ENCODE data around the gene ATP10A. TPM values are rescaled to one million over a fixed set of nuclear protein-coding genes. Genes with fewer than 3 reads are reported as not detected.

The ATP10A gene
- polyA plus RNA-seq, 3 donors = 0.71 to 3.9 (median 0.92) TPM

GRCh38 chr15:25774871-25775270 lies 88.3 kb downstream of the ATP10A start:
- Histone ChIP-seq H3K27ac (ENCODE audit: low read depth in 1 of 2, low read length in 2 of 2) (no peak overlapping the region), H3K4me1 (ENCODE audit: control insufficient read depth in 1 of 2, insufficient read depth in 2 of 2, low read length in 2 of 2) (peaks cover 18 to 26% of the 10 kb centered on the region in 2 donors), H3K79me2 (ENCODE audit: insufficient read depth, low read length) (no peaks in the 10 kb centered on the region), H3K27me3 (ENCODE audit: control insufficient read depth in 2 of 2, insufficient read depth in 2 of 2, low read length in 2 of 2) (no peaks in the 10 kb centered on the region), H3K36me3 (replicated peaks in 1 of 2; ENCODE audit: control insufficient read depth in 1 of 2, insufficient read depth in 2 of 2, low read length in 2 of 2) (peaks cover 0 to 1% of the 10 kb centered on the region in 2 donors), H3K4me2 (replicated peaks; ENCODE audit: extremely low read depth, low read length, poor library complexity, severe bottlenecking) (no peak overlapping the region), H3K4me3 (replicated peaks in 1 of 3; ENCODE audit: low read depth in 2 of 3, low read length in 3 of 3) (no peak overlapping the region), H4K20me1 (ENCODE audit: insufficient read depth, low read length) (no peaks in the 10 kb centered on the region), H2AFZ (ENCODE audit: insufficient read depth, low read depth, low read length, poor library complexity, severe bottlenecking) (no peak overlapping the region), H3K9me3 (replicated peaks in 1 of 2; ENCODE audit: control insufficient read depth in 1 of 2, insufficient read depth in 1 of 2, low read length in 2 of 2) (no peaks in the 10 kb centered on the region), H3K9ac (ENCODE audit: insufficient read depth, low read length, poor library complexity, severe bottlenecking) (no peak overlapping the region)
- Mint-ChIP-seq H3K4me3 (no peak overlapping the region), H3K36me3 (peaks cover 1 to 3% of the 10 kb centered on the region in 2 donors), H3K27me3 (ENCODE audit: low read depth in 3 of 3) (peaks cover 2 to 7% (median 3%) of the 10 kb centered on the region in 3 donors), H3K9me3 (peaks cover 0 to 1% (median 0%) of the 10 kb centered on the region in 7 donors), H3K27ac (no peak overlapping the region), H3K4me1 (peaks cover 37% of the 10 kb centered on the region)
- intact Hi-C loops (cut with micrococcal nuclease) = no loop called here
- WGBS (ENCODE audit: insufficient coverage) = no CpG with 5 or more reads among the region's 2 CpGs
- no peak for DNase-seq
- TF ChIP-seq CTCF (IDR thresholded peaks at IDR 0.05) = no peak

- H3K27ac ChIP-seq (ENCODE audit: low read depth in 1 of 2, low read length in 2 of 2) = peak overlapping the region in 1 of 2 donors; percentile 29
- H3K4me1 ChIP-seq (ENCODE audit: control insufficient read depth in 1 of 2, insufficient read depth in 2 of 2, low read length in 2 of 2) = peaks cover 7 to 15% of the 10 kb centered on the region in 2 donors
- peak in 1 of 3 donors; percentile 67 for DNase-seq
- Mint-ChIP-seq H3K27ac (peak overlapping the region in 3 of 7 donors; percentile 14 to 54 (median 18)), H3K36me3 (peaks cover 1 to 3% of the 10 kb centered on the region in 2 donors), H3K27me3 (ENCODE audit: low read depth in 3 of 3) (peaks cover 0 to 4% (median 4%) of the 10 kb centered on the region in 3 donors), H3K4me3 (no peak overlapping the region), H3K4me1 (peaks cover 24% of the 10 kb centered on the region), H3K9me3 (peaks cover 0 to 2% (median 0%) of the 10 kb centered on the region in 7 donors)
- no peak overlapping the region for H3K4me2 ChIP-seq (replicated peaks; ENCODE audit: extremely low read depth, low read length, poor library complexity, severe bottlenecking)
- 73% methylated on average over 5 of the region's 6 CpGs for WGBS (ENCODE audit: insufficient coverage)
- intact Hi-C loops (cut with micrococcal nuclease) = no loop called here
- H2AFZ ChIP-seq (ENCODE audit: insufficient read depth, low read depth, low read length, poor library complexity, severe bottlenecking) = peak overlapping the region; percentile 8
- H3K79me2 ChIP-seq (ENCODE audit: insufficient read depth, low read length) = no peaks in the 10 kb centered on the region
- H4K20me1 ChIP-seq (ENCODE audit: insufficient read depth, low read length) = no peaks in the 10 kb centered on the region
- no peaks in the 10 kb centered on the region for H3K9me3 ChIP-seq (replicated peaks in 1 of 2; ENCODE audit: control insufficient read depth in 1 of 2, insufficient read depth in 1 of 2, low read length in 2 of 2)
- no peak overlapping the region for H3K4me3 ChIP-seq (replicated peaks in 1 of 3; ENCODE audit: low read depth in 2 of 3, low read length in 3 of 3)
- no peaks in the 10 kb centered on the region for H3K27me3 ChIP-seq (ENCODE audit: control insufficient read depth in 2 of 2, insufficient read depth in 2 of 2, low read length in 2 of 2)
- H3K36me3 ChIP-seq (replicated peaks in 1 of 2; ENCODE audit: control insufficient read depth in 1 of 2, insufficient read depth in 2 of 2, low read length in 2 of 2) = no peaks in the 10 kb centered on the region
- no peak for TF ChIP-seq CTCF (IDR thresholded peaks at IDR 0.05)
- no peak overlapping the region for H3K9ac ChIP-seq (ENCODE audit: insufficient read depth, low read length, poor library complexity, severe bottlenecking)
Observed at GRCh38 chr15:25773248-25773647, 89.9 kb downstream of the ATP10A start.

Measured in CD14-positive monocyte (primary cell).